K562 (cell line): ENCODE measurements around the gene CHCHD4. TPM values are rescaled to one million over a fixed set of nuclear protein-coding genes. Genes with fewer than 3 reads are reported as not detected.
"Not testable (repeated sequence)": the region's sequence is repeated elsewhere in the genome, so short reads cannot be mapped to it uniquely, and the experiment has no call there.

Experiments used
- CCNT2 ChIP-seq: IDR thresholded peaks from 2 replicates; pipeline ENCODE4 v1.6.1; 2011; ENCODE audit warnings: borderline replicate concordance, low read depth, mild to moderate bottlenecking, moderate library complexity, mixed read lengths, low read length; ENCODE audit not compliant: insufficient read length; ENCODE audit errors: extremely low read depth
- CXXC5 ChIP-seq: fragments of 250-450 bp; sonication (Bioruptor Pico); IDR thresholded peaks from 2 replicates; pipeline ENCODE4 v1.8.0; 2022; ENCODE audit warnings: inconsistent platforms, mild to moderate bottlenecking, moderate library complexity
- DMBX1 ChIP-seq: fragments of 250-450 bp; sonication (Bioruptor Pico); IDR thresholded peaks from 2 replicates; pipeline ENCODE4 v1.8.0; 2022; ENCODE audit warnings: inconsistent platforms, mild to moderate bottlenecking, moderate library complexity, borderline replicate concordance
- GATAD2B ChIP-seq: fragments of 450-650 bp; IDR thresholded peaks from 2 replicates; pipeline ENCODE4 v1.6.1; 2017; ENCODE audit warnings: mild to moderate bottlenecking, borderline replicate concordance
- HDAC1 ChIP-seq, 2 experiments: fragments of 450-650 bp; IDR thresholded peaks; 2 replicates each; pipeline ENCODE4 v1.6.1; 2016 to 2017; ENCODE audit warnings: inconsistent platforms in 1 of 2, mild to moderate bottlenecking in 1 of 2, moderate library complexity in 1 of 2
- HDAC3 ChIP-seq: fragments of 450-650 bp; IDR thresholded peaks from 2 replicates; pipeline ENCODE4 v1.6.1; 2018; ENCODE audit warnings: borderline replicate concordance, mild to moderate bottlenecking, moderate library complexity; ENCODE audit not compliant: partially characterized antibody
- HLTF ChIP-seq: fragments of 450-650 bp; IDR thresholded peaks from 2 replicates; pipeline ENCODE4 v1.6.1; 2016
- KLF16 ChIP-seq: IDR thresholded peaks from 2 replicates; pipeline ENCODE4 v1.6.1; 2016; ENCODE audit warnings: antibody characterized with exemption
- LEF1 ChIP-seq: fragments of 450-650 bp; IDR thresholded peaks from 2 replicates; pipeline ENCODE4 v1.6.1; 2016; ENCODE audit warnings: mild to moderate bottlenecking
- MEIS2 ChIP-seq: fragments of 450-650 bp; IDR thresholded peaks from 2 replicates; pipeline ENCODE4 v1.6.1; 2014; ENCODE audit warnings: mild to moderate bottlenecking; ENCODE audit not compliant: partially characterized antibody
- MTA2 ChIP-seq: fragments of 450-650 bp; IDR thresholded peaks from 2 replicates; pipeline ENCODE4 v1.6.1; 2016; ENCODE audit warnings: low read depth
- NFIC ChIP-seq: fragments of 450-650 bp; IDR thresholded peaks from 2 replicates; pipeline ENCODE4 v1.6.1; 2017; ENCODE audit warnings: mild to moderate bottlenecking, inconsistent platforms
- NR4A1 ChIP-seq, 2 experiments: fragments of 250-450 bp in 1 of 2; fragments of 450-650 bp in 1 of 2; sonication (Bioruptor Pico) in 1 of 2; IDR thresholded peaks; 2 replicates each; pipeline versions ENCODE4 v1.4.0 to v1.6.1; 2016 to 2020; ENCODE audit warnings: mild to moderate bottlenecking in 2 of 2, missing compliant biosample characterization in 1 of 2, missing genetic modification characterization in 1 of 2, moderate library complexity in 1 of 2
- PHB2 ChIP-seq: fragments of 450-650 bp; IDR thresholded peaks from 2 replicates; pipeline ENCODE4 v1.6.1; 2017; ENCODE audit warnings: low read depth
- RCOR1 ChIP-seq, 2 experiments: IDR thresholded peaks; 2 replicates each; pipeline ENCODE4 v1.6.1; 2012; ENCODE audit warnings: low read depth in 2 of 2, low read length in 2 of 2, borderline replicate concordance in 1 of 2, improper control_type of control experiment in 1 of 2
- SOX6 ChIP-seq: fragments of 450-650 bp; IDR thresholded peaks from 2 replicates; pipeline ENCODE4 v1.6.1; 2014; ENCODE audit warnings: mild to moderate bottlenecking
- TAL1 ChIP-seq: fragments of 450-650 bp; IDR thresholded peaks from 2 replicates; pipeline ENCODE4 v1.6.1; 2016; ENCODE audit warnings: mild to moderate bottlenecking
- TEAD1 ChIP-seq, 2 experiments: fragments of 450-650 bp in 1 of 2; sonication (generic) in 1 of 2; formaldehyde crosslinking; IDR thresholded peaks; 2 replicates each; pipeline versions ENCODE4 v1.4.0 to v1.8.0; 2020 to 2022; ENCODE audit warnings: mild to moderate bottlenecking in 2 of 2, missing genetic modification reagents in 1 of 2
- TRIM24 ChIP-seq, 2 experiments: fragments of 450-650 bp; IDR thresholded peaks; 2 replicates each; pipeline ENCODE4 v1.6.1; 2016
- ZEB2 ChIP-seq: fragments of 450-650 bp; IDR thresholded peaks from 2 replicates; pipeline ENCODE4 v1.6.1; 2016
- polyA plus RNA-seq, 8 experiments: library from polyadenylated mRNA; depleted of rRNA in 4 of 8; stranded (reverse) in 5 of 8; unstranded in 3 of 8; fragments of >200 nt; fragmentation: Nextera tagmentation in 2 of 8; fragmentation: Illumina TruSeq in 1 of 8; extraction: Ambion mirVana in 2 of 8; extraction: Trizol in 1 of 8; gene quantifications; 2 replicates each; pipeline versions ENCODE4 v1.2.1 to v1.2.3, GENCODE V29; 2011 to 2014; ENCODE audit warnings: inconsistent platforms in 1 of 8, missing spikeins in 1 of 8
- total RNA-seq, 7 experiments: library from RNA; depleted of rRNA in 6 of 7; stranded (reverse); fragments of >200 nt in 6 of 7; fragmentation: Illumina TruSeq in 2 of 7; extraction: Trizol in 2 of 7; gene quantifications; 2 replicates each; pipeline versions ENCODE4 v1.2.1 to v1.2.3, GENCODE V29; 2011 to 2021; ENCODE audit warnings: low replicate concordance in 1 of 7
- TF ChIP-seq, protein P1 (sequence below), 2 experiments: fragments of 150-350 bp in 1 of 2; IDR thresholded peaks; 2 replicates each; pipeline ENCODE4 v1.6.1; 2012 to 2016; ENCODE audit warnings: low read depth in 2 of 2, low read length in 2 of 2, mild to moderate bottlenecking in 1 of 2, moderate library complexity in 1 of 2
- TF ChIP-seq, protein P2 (sequence below), 2 experiments: fragments of 450-650 bp; conservative IDR thresholded peaks; 2 replicates each; pipeline ENCODE4 v1.6.1; 2017; ENCODE audit warnings: mild to moderate bottlenecking in 2 of 2, moderate library complexity in 2 of 2
- TF ChIP-seq, protein P3 (sequence below), 3 experiments: fragments of 200-800 bp in 1 of 3; sonication (Bioruptor generic) in 1 of 3; sonication (generic) in 1 of 3; formaldehyde crosslinking in 1 of 3; IDR thresholded peaks; 2 replicates each; pipeline versions ENCODE4 v1.6.1 to v1.8.0; 2016 to 2022; ENCODE audit warnings: mild to moderate bottlenecking in 2 of 3, missing compliant biosample characterization in 2 of 3, missing genetic modification characterization in 2 of 3, missing genetic modification reagents in 1 of 3

CHCHD4 gene
- total and polyA plus RNA-seq, 9 of the 15 experiments (the other 6 are each of a cell fraction or from before 2014, with no cell fraction given) = 55.4 to 225 (median 77.2) TPM

DNA sequence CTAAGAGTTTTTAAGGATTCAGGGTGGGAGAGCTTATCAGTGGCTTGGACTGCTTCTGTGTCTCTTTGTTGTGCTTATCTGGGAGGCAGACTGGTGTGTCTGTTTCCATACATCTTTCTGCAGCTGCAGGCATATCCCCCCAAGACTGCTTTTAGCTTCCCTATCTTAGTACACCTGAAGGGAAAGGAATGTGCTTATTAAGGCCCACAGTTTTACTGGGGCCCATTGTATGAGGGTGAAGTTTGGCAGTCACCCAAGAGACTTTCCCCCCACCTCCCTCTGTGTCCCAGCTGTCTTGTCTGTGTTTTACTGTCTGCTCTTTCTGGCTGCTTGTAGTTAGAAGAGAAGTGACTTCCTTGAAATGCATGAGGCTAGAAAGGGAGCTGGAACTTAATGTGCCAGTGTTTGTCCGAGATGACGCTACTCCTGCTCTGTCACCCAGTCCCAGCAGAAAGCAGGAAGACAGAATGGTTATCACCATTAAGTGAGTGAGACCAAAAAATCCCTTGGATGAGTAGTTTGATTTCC, 3.7 kb downstream of the CHCHD4 start (continued):
- TF ChIP-seq GATAD2B (peak; percentile 55; the same call in 1 of the 2 replicates), HDAC3 (peak; percentile 80), SOX6 (peak; percentile 97), TAL1 (peak; percentile 97), MEIS2 (peak; percentile 80), KLF16 (peak; percentile 83; the same call in 1 of the 2 replicates), TEAD1 (CRISPR knock-in tag; IDR thresholded peaks at IDR 0.05) (peak in 1 of 2 experiments; percentile 90; a peak in 2 of 4 replicates), NFIC (peak; percentile 96), MTA2 (peak; percentile 91), DMBX1 (peak; percentile 84), ZEB2 (peak; percentile 84; the same call in 1 of the 2 replicates), PHB2 (peak; percentile 77; the same call in 1 of the 2 replicates), CCNT2 (peak; percentile 29), LEF1 (peak; percentile 82), TRIM24 (IDR thresholded peaks at IDR 0.05) (peak; percentile 97 to 98), HDAC1 (IDR thresholded peaks at IDR 0.05) (peak in 1 of 2 experiments; percentile 65; a peak in 1 of 4 replicates), RCOR1 (IDR thresholded peaks at IDR 0.05; ENCODE audit: borderline replicate concordance in 1 of 2, low read depth in 2 of 2, low read length in 2 of 2) (peak in 1 of 2 experiments; percentile 58; a peak in 1 of 4 replicates), HLTF (0 out of 2 replicates have a peak, but pooled peaks have one; percentile 2), NR4A1 (tag; IDR thresholded peaks at IDR 0.05) (peak; percentile 82), CXXC5 (CRISPR knock-in tag) (peak; percentile 56; the same call in 1 of the 2 replicates)
- TF ChIP-seq, protein P1, sequence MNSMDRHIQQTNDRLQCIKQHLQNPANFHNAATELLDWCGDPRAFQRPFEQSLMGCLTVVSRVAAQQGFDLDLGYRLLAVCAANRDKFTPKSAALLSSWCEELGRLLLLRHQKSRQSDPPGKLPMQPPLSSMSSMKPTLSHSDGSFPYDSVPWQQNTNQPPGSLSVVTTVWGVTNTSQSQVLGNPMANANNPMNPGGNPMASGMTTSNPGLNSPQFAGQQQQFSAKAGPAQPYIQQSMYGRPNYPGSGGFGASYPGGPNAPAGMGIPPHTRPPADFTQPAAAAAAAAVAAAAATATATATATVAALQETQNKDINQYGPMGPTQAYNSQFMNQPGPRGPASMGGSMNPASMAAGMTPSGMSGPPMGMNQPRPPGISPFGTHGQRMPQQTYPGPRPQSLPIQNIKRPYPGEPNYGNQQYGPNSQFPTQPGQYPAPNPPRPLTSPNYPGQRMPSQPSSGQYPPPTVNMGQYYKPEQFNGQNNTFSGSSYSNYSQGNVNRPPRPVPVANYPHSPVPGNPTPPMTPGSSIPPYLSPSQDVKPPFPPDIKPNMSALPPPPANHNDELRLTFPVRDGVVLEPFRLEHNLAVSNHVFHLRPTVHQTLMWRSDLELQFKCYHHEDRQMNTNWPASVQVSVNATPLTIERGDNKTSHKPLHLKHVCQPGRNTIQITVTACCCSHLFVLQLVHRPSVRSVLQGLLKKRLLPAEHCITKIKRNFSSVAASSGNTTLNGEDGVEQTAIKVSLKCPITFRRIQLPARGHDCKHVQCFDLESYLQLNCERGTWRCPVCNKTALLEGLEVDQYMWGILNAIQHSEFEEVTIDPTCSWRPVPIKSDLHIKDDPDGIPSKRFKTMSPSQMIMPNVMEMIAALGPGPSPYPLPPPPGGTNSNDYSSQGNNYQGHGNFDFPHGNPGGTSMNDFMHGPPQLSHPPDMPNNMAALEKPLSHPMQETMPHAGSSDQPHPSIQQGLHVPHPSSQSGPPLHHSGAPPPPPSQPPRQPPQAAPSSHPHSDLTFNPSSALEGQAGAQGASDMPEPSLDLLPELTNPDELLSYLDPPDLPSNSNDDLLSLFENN (IDR thresholded peaks at IDR 0.05; ENCODE audit: low read depth in 2 of 2, low read length in 2 of 2) = peak in 1 of 2 experiments; percentile 59; a peak in 1 of 4 replicates
- TF ChIP-seq, protein P2, sequence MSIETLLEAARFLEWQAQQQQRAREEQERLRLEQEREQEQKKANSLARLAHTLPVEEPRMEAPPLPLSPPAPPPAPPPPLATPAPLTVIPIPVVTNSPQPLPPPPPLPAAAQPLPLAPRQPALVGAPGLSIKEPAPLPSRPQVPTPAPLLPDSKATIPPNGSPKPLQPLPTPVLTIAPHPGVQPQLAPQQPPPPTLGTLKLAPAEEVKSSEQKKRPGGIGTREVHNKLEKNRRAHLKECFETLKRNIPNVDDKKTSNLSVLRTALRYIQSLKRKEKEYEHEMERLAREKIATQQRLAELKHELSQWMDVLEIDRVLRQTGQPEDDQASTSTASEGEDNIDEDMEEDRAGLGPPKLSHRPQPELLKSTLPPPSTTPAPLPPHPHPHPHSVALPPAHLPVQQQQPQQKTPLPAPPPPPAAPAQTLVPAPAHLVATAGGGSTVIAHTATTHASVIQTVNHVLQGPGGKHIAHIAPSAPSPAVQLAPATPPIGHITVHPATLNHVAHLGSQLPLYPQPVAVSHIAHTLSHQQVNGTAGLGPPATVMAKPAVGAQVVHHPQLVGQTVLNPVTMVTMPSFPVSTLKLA (conservative IDR thresholded peaks at IDR 0.05) = 0 out of 4 replicates have a peak, but pooled peaks of 1 of the 2 experiments have one; percentile 42
- TF ChIP-seq NR4A1 (CRISPR knock-in tag; IDR thresholded peaks at IDR 0.05) = not testable (repeated sequence)
- TF ChIP-seq, protein P3, sequence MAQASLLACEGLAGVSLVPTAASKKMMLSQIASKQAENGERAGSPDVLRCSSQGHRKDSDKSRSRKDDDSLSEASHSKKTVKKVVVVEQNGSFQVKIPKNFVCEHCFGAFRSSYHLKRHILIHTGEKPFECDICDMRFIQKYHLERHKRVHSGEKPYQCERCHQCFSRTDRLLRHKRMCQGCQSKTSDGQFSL (CRISPR knock-in tag; IDR thresholded peaks at IDR 0.05) = 0 out of 2 replicates have a peak, but pooled peaks have one; percentile 29
- TF ChIP-seq, protein P3 (tag; IDR thresholded peaks at IDR 0.05) = not testable (repeated sequence)
